Stimulated activated naive CD8-positive, alpha-beta T cell treated with anti-CD3 and anti-CD28 coated beads, Interleukin-15, Interleukin-2, amounts not matched to agents 100 ng/mL and 50 ng/mL, for 24 hours (primary cell): ENCODE results near the gene NUB1.
A peak's percentile ranks its signal among the peaks of the same experiment; 100 is the strongest.

Experiments
- H3K27ac Mint-ChIP-seq: one replicate; pipeline ENCODE4 v1.8.0; 2021; ENCODE audit warnings: mild to moderate bottlenecking, mixed read lengths
- H3K27me3 Mint-ChIP-seq: one replicate; pipeline ENCODE4 v1.8.0; 2021; ENCODE audit warnings: mixed read lengths
- H3K36me3 Mint-ChIP-seq: one replicate; pipeline ENCODE4 v1.8.0; 2021; ENCODE audit warnings: low read depth, mixed read lengths
- H3K4me1 Mint-ChIP-seq: one replicate; pipeline ENCODE4 v1.8.0; 2021; ENCODE audit warnings: low read depth, mixed read lengths
- H3K4me3 Mint-ChIP-seq: one replicate; pipeline ENCODE4 v1.8.0; 2021; ENCODE audit warnings: mild to moderate bottlenecking, mixed read lengths
- H3K9me3 Mint-ChIP-seq: one replicate; pipeline ENCODE4 v1.8.0; 2021; ENCODE audit warnings: mixed read lengths

NUB1 gene

DNA sequence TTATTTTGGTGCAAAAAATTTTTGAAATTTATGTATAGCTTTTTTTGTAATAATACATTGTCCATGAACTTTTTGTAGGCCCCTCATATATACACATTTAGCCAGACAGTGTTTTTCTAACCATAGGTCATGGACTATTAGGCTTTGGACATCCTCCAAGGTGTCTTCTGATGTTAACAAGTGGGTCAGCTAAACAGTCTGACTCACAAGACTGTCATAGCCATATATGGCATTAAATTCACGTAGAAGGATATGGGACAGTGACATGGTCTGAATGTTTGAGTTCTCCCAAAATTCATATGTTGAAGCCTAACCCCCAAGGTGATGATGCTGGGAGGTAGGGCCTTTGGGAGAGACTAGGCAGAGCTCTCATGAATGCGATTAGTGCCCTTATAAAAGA is 14.0 kb upstream of the NUB1 start:
- Mint-ChIP-seq H3K27me3 (peaks cover 11% of the 10 kb centered on the region), H3K4me1 (peaks cover 4% of the 10 kb centered on the region), H3K9me3 (peaks cover 2% of the 10 kb centered on the region), H3K4me3 (no peak overlapping the region), H3K27ac (no peak overlapping the region), H3K36me3 (no peaks in the 10 kb centered on the region)

DNA sequence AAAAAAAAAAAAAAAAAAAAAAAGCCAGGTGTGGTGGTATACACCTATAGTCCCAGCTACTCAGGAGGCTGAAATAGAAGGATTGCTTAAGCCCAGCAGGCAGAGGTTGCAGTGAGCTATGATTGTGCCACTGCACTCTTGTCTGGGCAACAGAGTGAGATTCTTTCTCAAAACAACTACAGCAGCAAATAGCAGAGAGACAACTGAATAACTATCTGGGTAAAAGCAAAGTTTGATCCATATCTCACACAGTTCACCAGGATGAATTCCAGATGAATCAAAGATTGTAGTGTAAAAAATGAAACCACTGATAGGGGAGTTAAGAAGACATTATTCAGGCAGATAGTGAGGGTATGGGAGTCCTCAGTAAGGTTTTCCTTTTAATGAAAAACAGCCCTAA is 11.4 kb upstream of the NUB1 start:
- Mint-ChIP-seq H3K27ac (no peak overlapping the region), H3K4me1 (peaks cover 4% of the 10 kb centered on the region), H3K4me3 (no peak overlapping the region), H3K9me3 (peaks cover 2% of the 10 kb centered on the region), H3K27me3 (peaks cover 3% of the 10 kb centered on the region), H3K36me3 (no peaks in the 10 kb centered on the region)

DNA sequence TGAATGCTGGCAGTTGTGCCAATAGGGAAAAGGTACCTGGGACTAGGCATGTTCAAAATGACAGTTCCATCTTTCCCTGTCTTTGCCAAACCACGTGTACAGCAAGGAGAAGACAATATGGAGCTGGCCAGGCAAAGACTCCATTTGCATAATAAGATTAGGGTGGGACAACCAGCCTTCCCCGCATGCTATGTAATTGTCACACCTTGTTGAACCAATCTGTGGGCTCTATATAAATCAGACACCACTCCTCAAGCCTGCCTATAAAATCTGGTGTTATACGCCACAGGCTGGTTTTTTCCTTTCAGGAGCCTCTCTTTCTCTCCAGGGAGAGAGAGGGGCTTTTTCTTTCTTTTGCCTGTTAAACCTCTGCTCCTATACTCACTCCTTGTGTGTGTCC is 11.0 kb upstream of the NUB1 start:
- Mint-ChIP-seq H3K4me3 (no peak overlapping the region), H3K27me3 (peaks cover 3% of the 10 kb centered on the region), H3K27ac (no peak overlapping the region), H3K4me1 (peaks cover 8% of the 10 kb centered on the region), H3K9me3 (peaks cover 2% of the 10 kb centered on the region), H3K36me3 (no peaks in the 10 kb centered on the region)

DNA sequence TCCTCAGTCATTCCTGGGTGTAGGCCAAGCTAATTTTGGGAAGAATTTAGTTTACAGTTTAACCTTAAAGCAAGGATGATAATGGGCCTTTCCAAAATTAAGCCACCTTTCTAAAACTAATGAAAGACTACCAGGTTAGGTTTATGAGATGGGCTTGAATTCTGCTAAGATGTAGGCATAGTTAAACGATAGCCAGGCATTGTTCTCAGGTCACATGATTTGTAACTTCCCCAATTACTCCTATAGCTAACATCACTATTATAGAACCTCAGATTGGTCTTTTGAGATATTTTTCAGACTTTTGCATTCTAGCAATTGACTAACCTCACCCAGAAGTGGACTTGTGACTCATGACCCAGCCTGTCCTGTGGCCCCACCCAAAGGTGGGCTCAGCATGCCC is 7.0 kb upstream of the NUB1 start:
- Mint-ChIP-seq H3K4me3 (no peak overlapping the region), H3K36me3 (no peaks in the 10 kb centered on the region), H3K27me3 (no peaks in the 10 kb centered on the region), H3K27ac (no peak overlapping the region), H3K4me1 (peaks cover 26% of the 10 kb centered on the region), H3K9me3 (no peaks in the 10 kb centered on the region)

DNA sequence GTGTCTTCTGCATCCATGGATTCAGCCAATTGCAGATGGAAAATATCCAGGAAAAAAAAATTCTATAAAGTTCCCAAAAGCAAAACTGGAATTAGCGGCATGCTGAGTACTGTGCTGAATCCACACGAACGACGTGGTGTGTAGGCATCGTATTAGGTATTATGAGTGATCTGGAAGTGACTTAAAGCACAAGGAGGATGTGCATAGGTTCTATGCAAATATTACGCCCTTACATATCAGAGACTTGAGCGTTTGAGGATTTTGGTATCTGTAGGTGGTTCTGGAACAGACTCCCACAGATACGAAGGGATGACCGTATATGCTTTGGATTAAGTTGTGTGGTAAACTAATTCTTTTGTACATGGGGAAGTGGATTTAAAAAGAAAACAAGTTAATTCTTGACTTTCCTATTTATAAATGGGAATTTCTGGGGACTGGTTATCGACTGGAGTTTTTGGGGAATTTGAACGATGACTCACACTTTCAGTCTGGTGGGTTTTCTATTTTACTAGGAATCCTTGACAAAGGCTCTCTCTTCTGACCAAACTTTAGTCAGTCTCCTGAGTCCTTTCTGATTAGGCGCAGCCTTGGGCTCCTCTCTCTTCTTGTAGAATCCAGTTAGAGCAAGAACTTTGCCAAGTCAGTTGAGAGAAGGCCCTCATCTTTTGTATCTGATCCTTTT is 5.4 kb upstream of the NUB1 start:
- Mint-ChIP-seq H3K36me3 (no peaks in the 10 kb centered on the region), H3K27ac (peak overlapping the region; percentile 50), H3K9me3 (peaks cover 4% of the 10 kb centered on the region), H3K4me3 (no peak overlapping the region), H3K27me3 (no peaks in the 10 kb centered on the region), H3K4me1 (peaks cover 38% of the 10 kb centered on the region)

DNA sequence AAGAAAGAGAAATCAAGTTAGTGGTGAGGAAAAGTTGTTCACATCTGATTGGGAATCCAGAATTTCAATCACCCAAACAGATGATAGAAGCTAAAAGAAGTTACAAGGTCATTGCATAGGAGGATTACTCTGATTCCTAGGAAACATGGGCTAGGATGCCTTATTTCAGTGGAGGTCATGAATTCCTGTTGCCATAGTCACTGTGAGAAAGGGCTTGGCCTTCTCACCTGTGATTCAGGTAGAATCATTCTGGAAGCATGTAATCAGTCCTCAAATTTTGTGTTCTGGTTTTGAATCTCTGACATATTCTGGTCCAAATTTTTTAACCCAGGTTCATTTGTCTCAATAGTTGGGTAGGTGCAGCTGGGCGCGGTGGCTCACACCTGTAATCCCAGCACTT is 4.3 kb upstream of the NUB1 start:
- H3K4me1 Mint-ChIP-seq: peaks cover 38% of the 10 kb centered on the region
- H3K27ac Mint-ChIP-seq: no peak overlapping the region
- no peaks in the 10 kb centered on the region for H3K27me3 Mint-ChIP-seq
- no peaks in the 10 kb centered on the region for H3K36me3 Mint-ChIP-seq
- H3K4me3 Mint-ChIP-seq: no peak overlapping the region
- H3K9me3 Mint-ChIP-seq: peaks cover 4% of the 10 kb centered on the region

DNA sequence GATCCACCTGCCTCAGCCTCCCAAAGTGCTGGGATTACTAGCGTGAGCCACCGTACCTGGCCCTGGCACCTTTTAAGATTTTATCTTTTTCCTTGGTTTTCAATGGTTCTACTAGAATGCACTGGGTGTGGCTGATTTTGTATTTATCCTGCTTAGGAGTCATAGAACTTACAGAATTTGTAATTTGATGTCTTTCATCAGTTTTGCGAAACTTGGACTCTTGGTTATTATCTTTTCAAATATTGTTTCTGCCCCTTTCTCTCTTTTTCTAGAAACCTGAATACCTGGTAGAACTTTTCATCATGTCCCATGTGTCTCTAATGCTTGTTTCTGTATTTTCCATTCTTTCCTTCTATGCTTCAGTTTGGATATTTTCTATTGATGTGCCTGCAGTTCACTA is 2.8 kb upstream of the NUB1 start:
- peaks cover 49% of the 10 kb centered on the region for H3K4me1 Mint-ChIP-seq
- peaks cover 4% of the 10 kb centered on the region for H3K9me3 Mint-ChIP-seq
- H3K36me3 Mint-ChIP-seq: no peaks in the 10 kb centered on the region
- H3K4me3 Mint-ChIP-seq: no peak overlapping the region
- H3K27ac Mint-ChIP-seq: no peak overlapping the region
- H3K27me3 Mint-ChIP-seq: no peaks in the 10 kb centered on the region

DNA sequence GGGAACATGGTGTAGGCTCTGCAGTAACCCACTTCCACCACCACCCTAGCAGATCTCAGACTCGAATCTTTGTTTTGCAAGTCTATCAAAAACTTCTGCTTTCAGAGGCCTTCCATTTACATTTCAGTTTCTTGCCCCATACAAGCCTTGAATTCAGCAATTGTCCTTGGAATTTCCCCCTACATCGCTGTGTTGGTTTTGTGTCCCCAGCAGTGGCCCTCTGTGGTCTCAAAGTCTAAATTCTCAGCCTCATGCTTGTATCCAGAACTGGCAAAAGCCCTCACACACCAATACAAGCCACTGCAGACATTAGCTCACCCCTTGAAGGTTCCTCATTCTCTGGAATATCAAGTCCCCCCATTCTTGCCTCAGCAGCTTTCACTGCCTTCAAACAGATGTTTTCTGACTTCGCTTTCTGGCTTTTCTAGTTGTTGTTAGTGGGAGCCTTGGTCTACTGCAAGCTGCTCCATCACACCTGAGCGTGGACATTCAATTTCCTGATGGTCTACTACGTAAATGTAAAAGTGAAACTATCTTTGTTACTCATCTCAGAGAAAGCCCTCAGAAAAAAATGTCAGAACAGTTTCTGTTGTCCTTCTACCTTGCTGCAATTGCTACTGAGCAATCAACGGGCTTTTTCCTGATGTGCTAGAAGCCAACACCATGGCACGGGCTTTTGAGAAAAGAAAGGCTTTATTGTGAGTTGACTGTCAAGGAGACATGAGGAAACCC is 1.8 kb upstream of the NUB1 start:
- Mint-ChIP-seq H3K4me1 (peaks cover 50% of the 10 kb centered on the region), H3K9me3 (peaks cover 4% of the 10 kb centered on the region)

DNA sequence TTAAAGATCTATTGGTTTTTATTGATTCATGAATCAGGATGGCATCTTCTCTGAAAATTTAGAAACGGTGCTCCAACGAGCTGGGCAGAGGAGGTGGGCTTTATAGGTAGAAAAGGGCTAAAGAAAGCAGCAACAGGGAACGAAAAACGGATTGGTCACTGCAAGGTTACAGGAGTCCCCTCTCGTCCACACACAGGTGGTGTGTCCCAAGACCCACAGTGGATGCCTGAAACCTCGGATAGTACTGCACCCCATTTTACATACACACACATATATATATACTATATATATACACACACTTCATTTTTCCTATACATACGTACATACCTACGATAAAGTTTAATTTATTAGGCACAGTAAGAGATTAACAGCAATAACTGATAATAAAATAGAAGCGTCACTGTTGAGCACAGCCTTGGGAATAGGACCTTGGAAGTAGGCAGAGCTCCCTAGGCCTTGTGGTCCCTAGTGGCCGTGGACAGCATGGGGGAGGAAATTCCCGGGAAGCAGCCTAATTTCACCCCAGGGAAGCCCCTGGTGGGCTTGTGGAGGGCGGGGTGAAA is 737 bp upstream of the NUB1 start:
- H3K4me1 Mint-ChIP-seq: peaks cover 50% of the 10 kb centered on the region
- peak overlapping the region; percentile 87 for H3K27ac Mint-ChIP-seq
- peaks cover 7% of the 10 kb centered on the region for H3K36me3 Mint-ChIP-seq
- H3K27me3 Mint-ChIP-seq: no peaks in the 10 kb centered on the region
- peak overlapping the region; percentile 86 for H3K4me3 Mint-ChIP-seq
- peaks cover 4% of the 10 kb centered on the region for H3K9me3 Mint-ChIP-seq

More for the DNA sequence above, 1.8 kb upstream of the NUB1 start:
- H3K27ac Mint-ChIP-seq: peak overlapping the region; percentile 87
- H3K4me3 Mint-ChIP-seq: peak overlapping the region; percentile 44
- H3K36me3 Mint-ChIP-seq: no peaks in the 10 kb centered on the region
- H3K27me3 Mint-ChIP-seq: no peaks in the 10 kb centered on the region

DNA sequence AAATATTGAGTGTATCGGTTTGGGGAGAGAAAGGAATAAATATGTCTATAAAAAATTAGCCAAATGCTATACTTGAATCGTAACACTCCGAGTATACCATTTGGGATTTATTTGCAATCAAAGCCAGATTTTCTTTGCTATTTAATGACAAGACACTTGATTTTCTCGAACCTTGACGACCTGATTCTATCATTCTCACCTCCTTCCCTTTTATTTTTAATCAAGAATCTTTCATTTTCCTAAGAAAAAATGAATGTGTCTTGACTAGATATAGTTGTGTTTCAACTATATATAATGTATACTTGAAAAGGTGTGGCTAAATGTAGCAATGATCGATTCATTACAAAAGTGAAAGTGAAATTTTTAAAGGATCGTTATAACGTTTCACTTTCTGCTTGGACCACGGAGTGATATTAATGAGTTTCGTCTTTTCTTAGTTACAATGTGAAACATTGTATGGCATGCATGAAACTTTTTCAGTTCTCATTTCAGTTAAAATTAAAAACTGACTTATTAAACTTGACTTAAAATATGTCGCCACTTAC is 562 bp downstream of the NUB1 start:
- peaks cover 4% of the 10 kb centered on the region for H3K9me3 Mint-ChIP-seq
- peaks cover 51% of the 10 kb centered on the region for H3K4me1 Mint-ChIP-seq
- H3K36me3 Mint-ChIP-seq: peaks cover 18% of the 10 kb centered on the region
- H3K27ac Mint-ChIP-seq: peak overlapping the region; percentile 87
- no peaks in the 10 kb centered on the region for H3K27me3 Mint-ChIP-seq
- peak overlapping the region; percentile 86 for H3K4me3 Mint-ChIP-seq

DNA sequence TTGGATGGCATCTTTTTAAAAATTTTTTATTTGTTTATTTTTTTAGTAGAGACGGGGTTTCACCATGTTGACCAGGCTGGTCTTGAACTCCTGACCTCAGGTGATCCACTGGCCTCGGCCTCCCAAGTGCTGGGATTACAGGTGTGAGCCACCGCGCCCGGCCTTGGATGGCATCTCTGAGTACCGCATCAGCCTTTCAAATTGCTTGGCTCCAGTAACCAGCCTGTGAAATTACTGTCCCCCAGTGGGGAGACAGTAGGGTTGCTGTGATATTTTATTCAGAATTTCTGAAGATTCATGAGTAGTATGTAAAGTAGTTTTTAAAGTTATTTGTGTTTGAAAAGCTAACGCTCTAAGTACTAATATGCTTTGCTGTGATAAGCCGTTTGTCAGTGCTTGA is 1.2 kb downstream of the NUB1 start:
- H3K9me3 Mint-ChIP-seq: peaks cover 4% of the 10 kb centered on the region
- peaks cover 54% of the 10 kb centered on the region for H3K4me1 Mint-ChIP-seq
- H3K36me3 Mint-ChIP-seq: peaks cover 21% of the 10 kb centered on the region
- H3K27ac Mint-ChIP-seq: peak overlapping the region; percentile 87
- peak overlapping the region; percentile 86 for H3K4me3 Mint-ChIP-seq
- no peaks in the 10 kb centered on the region for H3K27me3 Mint-ChIP-seq

DNA sequence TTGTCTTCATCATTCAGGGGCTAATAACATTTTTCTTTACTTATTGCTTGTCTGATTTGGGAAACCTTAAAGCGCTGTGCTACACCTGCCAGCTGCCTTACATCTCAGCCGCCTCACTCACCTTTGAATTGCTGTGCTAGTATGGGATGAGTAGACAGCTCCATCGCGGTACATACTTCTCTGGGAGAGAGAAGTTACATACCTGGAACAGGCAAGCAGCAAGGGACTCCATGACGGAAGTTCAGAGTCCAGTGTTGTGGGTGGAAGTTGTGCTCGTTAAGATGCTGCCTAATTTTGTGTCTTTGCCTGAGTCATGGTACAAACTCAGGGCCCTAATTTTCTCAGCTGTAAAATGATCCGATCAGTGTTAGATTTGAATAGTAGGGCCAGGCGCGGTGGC is 1.9 kb downstream of the NUB1 start:
- peaks cover 26% of the 10 kb centered on the region for H3K36me3 Mint-ChIP-seq
- H3K4me3 Mint-ChIP-seq: peak overlapping the region; percentile 86
- peak overlapping the region; percentile 65 for H3K27ac Mint-ChIP-seq
- peaks cover 4% of the 10 kb centered on the region for H3K9me3 Mint-ChIP-seq
- peaks cover 59% of the 10 kb centered on the region for H3K4me1 Mint-ChIP-seq
- no peaks in the 10 kb centered on the region for H3K27me3 Mint-ChIP-seq

DNA sequence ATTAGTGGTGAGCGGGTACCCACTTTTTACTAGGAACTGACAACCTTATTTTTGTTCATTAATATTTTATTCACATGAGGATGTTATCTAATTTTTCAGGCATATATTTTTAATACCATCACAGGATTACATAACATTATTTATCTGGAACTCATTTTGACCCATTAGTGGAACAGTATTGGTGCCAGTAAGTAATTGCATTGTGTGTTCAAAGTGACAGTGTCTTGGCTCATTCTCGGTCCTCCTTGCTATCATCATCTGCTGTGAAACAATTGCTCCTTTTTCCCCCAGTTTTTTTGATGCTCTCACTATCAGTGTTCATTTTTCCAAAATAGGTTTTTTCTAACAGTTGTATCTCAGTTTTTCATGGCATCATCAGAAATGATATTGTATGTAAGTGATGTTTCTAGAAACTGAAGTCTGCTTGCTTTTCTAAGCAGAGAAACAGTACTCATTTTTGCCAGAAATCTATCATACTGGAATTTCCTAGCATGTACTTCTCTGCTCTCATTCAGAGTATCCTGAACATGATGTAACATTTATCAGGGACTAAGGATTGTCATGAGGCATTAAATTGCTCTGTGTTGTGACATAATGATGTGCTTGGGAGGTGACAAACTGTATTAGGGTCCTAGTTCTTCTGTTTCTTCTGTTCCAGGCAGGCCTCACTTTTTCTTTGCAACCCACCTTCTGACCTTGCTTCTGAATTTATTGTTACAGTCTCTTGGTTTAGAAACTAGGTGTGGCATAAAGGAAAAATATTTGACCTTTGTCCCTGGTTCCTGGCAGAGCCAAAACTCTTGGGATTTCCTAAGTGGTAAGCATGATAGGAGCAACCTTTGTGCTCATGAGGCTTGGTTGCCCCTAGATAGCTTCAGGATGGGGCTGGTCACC is 4.2 kb downstream of the NUB1 start:
- Mint-ChIP-seq H3K9me3 (no peaks in the 10 kb centered on the region), H3K27ac (peak overlapping the region; percentile 72), H3K27me3 (no peaks in the 10 kb centered on the region), H3K36me3 (peaks cover 26% of the 10 kb centered on the region), H3K4me1 (peaks cover 59% of the 10 kb centered on the region), H3K4me3 (peak overlapping the region; percentile 38)

DNA sequence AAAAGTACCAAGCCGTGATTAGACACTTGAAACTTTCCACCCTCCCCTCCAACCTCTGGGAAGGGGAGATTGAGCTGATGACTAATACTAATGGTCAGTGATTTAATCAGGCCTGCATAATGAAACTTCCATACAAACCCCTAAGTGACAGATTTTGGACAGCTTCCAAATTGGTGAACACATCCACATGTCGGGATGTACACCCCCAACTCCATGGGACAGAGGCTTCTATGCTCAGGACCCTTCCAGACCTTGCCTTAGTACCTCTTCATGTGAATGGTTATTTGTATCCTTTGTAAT is 4.8 kb downstream of the NUB1 start:
- H3K4me3 Mint-ChIP-seq: no peak overlapping the region
- H3K27me3 Mint-ChIP-seq: no peaks in the 10 kb centered on the region
- peaks cover 64% of the 10 kb centered on the region for H3K4me1 Mint-ChIP-seq
- peaks cover 32% of the 10 kb centered on the region for H3K36me3 Mint-ChIP-seq
- H3K9me3 Mint-ChIP-seq: no peaks in the 10 kb centered on the region
- peak overlapping the region; percentile 72 for H3K27ac Mint-ChIP-seq

DNA sequence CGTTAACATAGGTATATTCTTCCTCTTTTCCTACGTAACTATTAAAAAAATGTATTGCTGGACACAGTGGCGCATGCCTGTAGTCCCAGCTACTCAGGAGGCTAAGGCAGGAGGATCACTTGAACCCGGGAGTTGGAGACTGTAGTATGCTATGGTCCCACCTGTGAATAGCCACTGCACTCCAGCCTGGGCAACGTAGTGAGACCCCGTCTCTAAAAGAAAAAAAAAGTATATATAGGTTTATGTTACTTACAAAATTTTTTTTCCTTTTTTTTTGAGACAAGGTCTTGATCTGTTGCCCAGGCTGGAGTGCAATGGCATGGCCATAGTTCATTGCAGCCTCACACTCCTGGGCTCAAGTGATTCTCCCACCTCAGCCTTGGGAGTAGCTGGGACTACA is 5.6 kb downstream of the NUB1 start:
- H3K27ac Mint-ChIP-seq: no peak overlapping the region
- peaks cover 72% of the 10 kb centered on the region for H3K4me1 Mint-ChIP-seq
- H3K27me3 Mint-ChIP-seq: no peaks in the 10 kb centered on the region
- H3K36me3 Mint-ChIP-seq: peaks cover 36% of the 10 kb centered on the region
- no peaks in the 10 kb centered on the region for H3K9me3 Mint-ChIP-seq
- no peak overlapping the region for H3K4me3 Mint-ChIP-seq
